ENCODE results near the gene INTS1. TPM values are rescaled to one million over a fixed set of nuclear protein-coding genes. Genes with fewer than 3 reads are reported as not detected.
A peak's percentile ranks its signal among the peaks of the same experiment; 100 is the strongest.

Gene INTS1
- total and polyA plus RNA-seq, 2 experiments from 2014 or later = 35.1 to 111 TPM

GRCh38 chr7:1432411-1433082 lies 71.6 kb downstream of the INTS1 start:
- Histone ChIP-seq H3K79me2 (replicated peaks; ENCODE audit: insufficient read depth) (no peaks in the 10 kb centered on the region), H4K20me1 (replicated peaks; ENCODE audit: insufficient read depth) (no peaks in the 10 kb centered on the region), H3K4me3 (no peak overlapping the region), H2AFZ (no peak overlapping the region), H3F3A (replicated peaks; ENCODE audit: low read depth) (no peaks in the 10 kb centered on the region), H3K4me2 (no peak overlapping the region), H3K4me1 (ENCODE audit: insufficient read depth) (no peaks in the 10 kb centered on the region), H3K27me3 (ENCODE audit: insufficient read depth) (no peaks in the 10 kb centered on the region), H3K27ac (ENCODE audit: low read depth) (no peak overlapping the region), H3K36me3 (ENCODE audit: insufficient read depth) (no peaks in the 10 kb centered on the region), H3K9me2 (ENCODE audit: insufficient read depth) (no peaks in the 10 kb centered on the region)
- Mint-ChIP-seq H3K9me3 (no peaks in the 10 kb centered on the region), H3K4me1 (peaks cover 2% of the 10 kb centered on the region), H3K27me3 (ENCODE audit: insufficient read depth, low read depth, poor library complexity) (peaks cover 15% of the 10 kb centered on the region), H3K4me3 (no peak overlapping the region), H3K27ac (no peak overlapping the region), H3K36me3 (ENCODE audit: low read depth) (no peaks in the 10 kb centered on the region)
- ATAC-seq (peak; percentile 75), DNase-seq (ENCODE audit: low spot score) (peak; percentile 85)
- TF ChIP-seq CREB1 (CRISPR knock-in tag; IDR thresholded peaks at IDR 0.05; ENCODE audit: low read depth) = peak; percentile 36; the same call in 1 of the 2 replicates
- TF ChIP-seq, protein P1, sequence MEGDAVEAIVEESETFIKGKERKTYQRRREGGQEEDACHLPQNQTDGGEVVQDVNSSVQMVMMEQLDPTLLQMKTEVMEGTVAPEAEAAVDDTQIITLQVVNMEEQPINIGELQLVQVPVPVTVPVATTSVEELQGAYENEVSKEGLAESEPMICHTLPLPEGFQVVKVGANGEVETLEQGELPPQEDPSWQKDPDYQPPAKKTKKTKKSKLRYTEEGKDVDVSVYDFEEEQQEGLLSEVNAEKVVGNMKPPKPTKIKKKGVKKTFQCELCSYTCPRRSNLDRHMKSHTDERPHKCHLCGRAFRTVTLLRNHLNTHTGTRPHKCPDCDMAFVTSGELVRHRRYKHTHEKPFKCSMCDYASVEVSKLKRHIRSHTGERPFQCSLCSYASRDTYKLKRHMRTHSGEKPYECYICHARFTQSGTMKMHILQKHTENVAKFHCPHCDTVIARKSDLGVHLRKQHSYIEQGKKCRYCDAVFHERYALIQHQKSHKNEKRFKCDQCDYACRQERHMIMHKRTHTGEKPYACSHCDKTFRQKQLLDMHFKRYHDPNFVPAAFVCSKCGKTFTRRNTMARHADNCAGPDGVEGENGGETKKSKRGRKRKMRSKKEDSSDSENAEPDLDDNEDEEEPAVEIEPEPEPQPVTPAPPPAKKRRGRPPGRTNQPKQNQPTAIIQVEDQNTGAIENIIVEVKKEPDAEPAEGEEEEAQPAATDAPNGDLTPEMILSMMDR (conservative IDR thresholded peaks at IDR 0.05; ENCODE audit: low read depth in 2 of 2) = peak; percentile 77 to 96
- no peak for TF ChIP-seq STAT1 (IDR thresholded peaks at IDR 0.05; ENCODE audit: unreplicated experiment)

DNA sequence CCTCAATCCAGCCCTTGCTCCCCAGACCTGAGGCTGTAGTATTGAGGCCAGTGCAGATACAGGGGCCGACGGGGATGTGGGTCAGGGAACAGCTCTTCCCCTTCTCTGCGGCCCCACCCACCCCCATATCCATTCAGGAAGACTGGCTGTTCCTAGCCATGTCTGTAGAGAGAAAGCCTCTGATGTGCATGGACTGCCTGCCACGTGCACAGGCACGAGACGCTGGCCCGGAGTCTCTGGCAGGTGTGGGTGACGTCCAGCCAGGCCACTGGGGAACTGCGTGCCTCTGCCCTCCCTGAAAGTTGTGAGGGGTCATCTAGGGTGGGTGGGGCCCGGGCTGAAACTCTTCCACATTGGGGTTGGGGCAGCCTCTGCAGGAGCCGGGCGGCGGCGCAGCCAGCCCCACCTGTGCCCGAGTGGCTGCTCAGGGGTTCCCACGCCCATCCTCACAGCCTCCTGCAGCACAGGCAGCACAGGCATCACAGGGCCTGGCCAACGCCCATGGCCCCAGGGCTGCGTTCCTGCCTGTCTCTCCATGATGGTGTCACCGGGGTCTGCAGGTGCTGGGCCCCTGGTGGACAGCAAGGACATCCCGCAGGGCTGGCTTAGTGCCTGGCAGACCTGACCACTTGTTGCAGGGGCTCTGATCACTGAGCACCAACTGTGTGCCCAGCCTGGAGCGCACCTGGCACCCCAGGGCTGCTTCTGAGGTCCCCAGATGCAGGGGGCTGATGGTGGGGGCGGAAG lies 72.4 kb downstream of the INTS1 start:
- H3K27ac Mint-ChIP-seq = no peak overlapping the region
- H3K36me3 Mint-ChIP-seq (ENCODE audit: low read depth) = no peaks in the 10 kb centered on the region
- Histone ChIP-seq H3K4me1 (ENCODE audit: insufficient read depth) (no peaks in the 10 kb centered on the region), H2AFZ (no peak overlapping the region), H3K79me2 (replicated peaks; ENCODE audit: insufficient read depth) (no peaks in the 10 kb centered on the region), H3F3A (replicated peaks; ENCODE audit: low read depth) (no peaks in the 10 kb centered on the region), H3K4me3 (no peak overlapping the region), H3K36me3 (ENCODE audit: insufficient read depth) (no peaks in the 10 kb centered on the region), H3K27ac (ENCODE audit: low read depth) (no peak overlapping the region), H3K27me3 (ENCODE audit: insufficient read depth) (no peaks in the 10 kb centered on the region), H3K4me2 (no peak overlapping the region), H3K9me2 (ENCODE audit: insufficient read depth) (no peaks in the 10 kb centered on the region), H4K20me1 (replicated peaks; ENCODE audit: insufficient read depth) (no peaks in the 10 kb centered on the region)
- H3K27me3 Mint-ChIP-seq (ENCODE audit: insufficient read depth, low read depth, poor library complexity) = peaks cover 15% of the 10 kb centered on the region
- DNase-seq (ENCODE audit: low spot score) = no peak
- no peaks in the 10 kb centered on the region for H3K9me3 Mint-ChIP-seq
- no peak overlapping the region for H3K4me3 Mint-ChIP-seq
- peak; percentile 28 for ATAC-seq
- peaks cover 2% of the 10 kb centered on the region for H3K4me1 Mint-ChIP-seq
- TF ChIP-seq ZNF114 (CRISPR knock-in tag; IDR thresholded peaks at IDR 0.05) (no peak), NANOG (IDR thresholded peaks at IDR 0.05; ENCODE audit: borderline replicate concordance) (no peak), JUNB (IDR thresholded peaks at IDR 0.05; ENCODE audit: unreplicated experiment) (no peak), CREB1 (CRISPR knock-in tag; IDR thresholded peaks at IDR 0.05; ENCODE audit: low read depth) (no peak), STAT1 (IDR thresholded peaks at IDR 0.05; ENCODE audit: unreplicated experiment) (no peak)
- TF ChIP-seq, protein P2, sequence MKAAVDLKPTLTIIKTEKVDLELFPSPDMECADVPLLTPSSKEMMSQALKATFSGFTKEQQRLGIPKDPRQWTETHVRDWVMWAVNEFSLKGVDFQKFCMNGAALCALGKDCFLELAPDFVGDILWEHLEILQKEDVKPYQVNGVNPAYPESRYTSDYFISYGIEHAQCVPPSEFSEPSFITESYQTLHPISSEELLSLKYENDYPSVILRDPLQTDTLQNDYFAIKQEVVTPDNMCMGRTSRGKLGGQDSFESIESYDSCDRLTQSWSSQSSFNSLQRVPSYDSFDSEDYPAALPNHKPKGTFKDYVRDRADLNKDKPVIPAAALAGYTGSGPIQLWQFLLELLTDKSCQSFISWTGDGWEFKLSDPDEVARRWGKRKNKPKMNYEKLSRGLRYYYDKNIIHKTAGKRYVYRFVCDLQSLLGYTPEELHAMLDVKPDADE (IDR thresholded peaks at IDR 0.05) = no peak
- TF ChIP-seq, protein P3, sequence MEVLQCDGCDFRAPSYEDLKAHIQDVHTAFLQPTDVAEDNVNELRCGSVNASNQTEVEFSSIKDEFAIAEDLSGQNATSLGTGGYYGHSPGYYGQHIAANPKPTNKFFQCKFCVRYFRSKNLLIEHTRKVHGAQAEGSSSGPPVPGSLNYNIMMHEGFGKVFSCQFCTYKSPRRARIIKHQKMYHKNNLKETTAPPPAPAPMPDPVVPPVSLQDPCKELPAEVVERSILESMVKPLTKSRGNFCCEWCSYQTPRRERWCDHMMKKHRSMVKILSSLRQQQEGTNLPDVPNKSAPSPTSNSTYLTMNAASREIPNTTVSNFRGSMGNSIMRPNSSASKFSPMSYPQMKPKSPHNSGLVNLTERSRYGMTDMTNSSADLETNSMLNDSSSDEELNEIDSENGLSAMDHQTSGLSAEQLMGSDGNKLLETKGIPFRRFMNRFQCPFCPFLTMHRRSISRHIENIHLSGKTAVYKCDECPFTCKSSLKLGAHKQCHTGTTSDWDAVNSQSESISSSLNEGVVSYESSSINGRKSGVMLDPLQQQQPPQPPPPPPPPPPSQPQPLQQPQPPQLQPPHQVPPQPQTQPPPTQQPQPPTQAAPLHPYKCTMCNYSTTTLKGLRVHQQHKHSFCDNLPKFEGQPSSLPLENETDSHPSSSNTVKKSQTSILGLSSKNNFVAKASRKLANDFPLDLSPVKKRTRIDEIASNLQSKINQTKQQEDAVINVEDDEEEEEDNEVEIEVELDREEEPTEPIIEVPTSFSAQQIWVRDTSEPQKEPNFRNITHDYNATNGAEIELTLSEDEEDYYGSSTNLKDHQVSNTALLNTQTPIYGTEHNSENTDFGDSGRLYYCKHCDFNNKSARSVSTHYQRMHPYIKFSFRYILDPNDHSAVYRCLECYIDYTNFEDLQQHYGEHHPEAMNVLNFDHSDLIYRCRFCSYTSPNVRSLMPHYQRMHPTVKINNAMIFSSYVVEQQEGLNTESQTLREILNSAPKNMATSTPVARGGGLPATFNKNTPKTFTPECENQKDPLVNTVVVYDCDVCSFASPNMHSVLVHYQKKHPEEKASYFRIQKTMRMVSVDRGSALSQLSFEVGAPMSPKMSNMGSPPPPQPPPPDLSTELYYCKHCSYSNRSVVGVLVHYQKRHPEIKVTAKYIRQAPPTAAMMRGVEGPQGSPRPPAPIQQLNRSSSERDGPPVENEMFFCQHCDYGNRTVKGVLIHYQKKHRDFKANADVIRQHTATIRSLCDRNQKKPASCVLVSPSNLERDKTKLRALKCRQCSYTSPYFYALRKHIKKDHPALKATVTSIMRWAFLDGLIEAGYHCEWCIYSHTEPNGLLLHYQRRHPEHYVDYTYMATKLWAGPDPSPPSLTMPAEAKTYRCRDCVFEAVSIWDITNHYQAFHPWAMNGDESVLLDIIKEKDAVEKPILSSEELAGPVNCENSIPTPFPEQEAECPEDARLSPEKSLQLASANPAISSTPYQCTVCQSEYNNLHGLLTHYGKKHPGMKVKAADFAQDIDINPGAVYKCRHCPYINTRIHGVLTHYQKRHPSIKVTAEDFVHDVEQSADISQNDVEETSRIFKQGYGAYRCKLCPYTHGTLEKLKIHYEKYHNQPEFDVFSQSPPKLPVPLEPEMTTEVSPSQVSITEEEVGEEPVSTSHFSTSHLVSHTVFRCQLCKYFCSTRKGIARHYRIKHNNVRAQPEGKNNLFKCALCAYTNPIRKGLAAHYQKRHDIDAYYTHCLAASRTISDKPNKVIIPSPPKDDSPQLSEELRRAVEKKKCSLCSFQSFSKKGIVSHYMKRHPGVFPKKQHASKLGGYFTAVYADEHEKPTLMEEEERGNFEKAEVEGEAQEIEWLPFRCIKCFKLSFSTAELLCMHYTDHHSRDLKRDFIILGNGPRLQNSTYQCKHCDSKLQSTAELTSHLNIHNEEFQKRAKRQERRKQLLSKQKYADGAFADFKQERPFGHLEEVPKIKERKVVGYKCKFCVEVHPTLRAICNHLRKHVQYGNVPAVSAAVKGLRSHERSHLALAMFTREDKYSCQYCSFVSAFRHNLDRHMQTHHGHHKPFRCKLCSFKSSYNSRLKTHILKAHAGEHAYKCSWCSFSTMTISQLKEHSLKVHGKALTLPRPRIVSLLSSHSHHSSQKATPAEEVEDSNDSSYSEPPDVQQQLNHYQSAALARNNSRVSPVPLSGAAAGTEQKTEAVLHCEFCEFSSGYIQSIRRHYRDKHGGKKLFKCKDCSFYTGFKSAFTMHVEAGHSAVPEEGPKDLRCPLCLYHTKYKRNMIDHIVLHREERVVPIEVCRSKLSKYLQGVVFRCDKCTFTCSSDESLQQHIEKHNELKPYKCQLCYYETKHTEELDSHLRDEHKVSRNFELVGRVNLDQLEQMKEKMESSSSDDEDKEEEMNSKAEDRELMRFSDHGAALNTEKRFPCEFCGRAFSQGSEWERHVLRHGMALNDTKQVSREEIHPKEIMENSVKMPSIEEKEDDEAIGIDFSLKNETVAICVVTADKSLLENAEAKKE (CRISPR knock-in tag; IDR thresholded peaks at IDR 0.05) = no peak

All from GM23338 (cell line).